GM21737 (cell line): Measurements from ENCODE around the gene RANBP6.
"Not testable (repeated sequence)": the region's sequence is repeated elsewhere in the genome, so short reads cannot be mapped to it uniquely, and the experiment has no call there.

Source experiments
- ATAC-seq: cut with Tn5 transposase; IDR thresholded peaks from one replicate; pipeline ENCODE4 v1.9.1; 2021; ENCODE audit warnings: mild to moderate bottlenecking, moderate library complexity; ENCODE audit not compliant: unreplicated experiment

Gene RANBP6

GRCh38 chr9:6015278-6016157 lies at the start of gene RANBP6:
Gene RANBP6, minus strand, starts transcription at chr9:6015624. Its CDS starts 17 bp downstream, at chr9:6015607.
- ATAC-seq, result peak; percentile 97

DNA sequence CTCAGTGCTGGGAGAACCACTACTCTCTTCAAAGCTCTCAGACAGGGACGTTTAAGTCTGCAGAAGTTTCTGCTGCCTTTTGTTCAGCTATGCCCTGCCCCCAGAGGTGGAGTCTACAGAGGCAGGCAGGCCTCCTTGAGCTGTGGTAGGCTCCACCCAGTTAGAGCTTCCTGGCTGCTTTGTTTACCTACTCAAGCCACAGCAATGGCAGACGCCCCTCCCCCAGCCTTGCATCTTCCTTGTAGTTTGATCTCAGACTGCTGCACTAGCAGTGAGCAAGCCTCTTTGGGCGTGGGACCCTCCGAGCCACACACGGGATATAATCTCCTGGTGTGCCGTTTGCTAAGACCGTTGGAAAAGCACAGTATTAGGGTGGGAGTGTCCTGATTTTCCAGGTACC lies 47.7 kb upstream of the RANBP6 start:
- ATAC-seq, result not testable (repeated sequence)

GRCh38 chr9:6055666-6056065 lies 40.2 kb upstream of the RANBP6 start:
- ATAC-seq, result no peak

GRCh38 chr9:6055216-6055615 lies 39.8 kb upstream of the RANBP6 start:
- ATAC-seq, result peak; percentile 65

DNA sequence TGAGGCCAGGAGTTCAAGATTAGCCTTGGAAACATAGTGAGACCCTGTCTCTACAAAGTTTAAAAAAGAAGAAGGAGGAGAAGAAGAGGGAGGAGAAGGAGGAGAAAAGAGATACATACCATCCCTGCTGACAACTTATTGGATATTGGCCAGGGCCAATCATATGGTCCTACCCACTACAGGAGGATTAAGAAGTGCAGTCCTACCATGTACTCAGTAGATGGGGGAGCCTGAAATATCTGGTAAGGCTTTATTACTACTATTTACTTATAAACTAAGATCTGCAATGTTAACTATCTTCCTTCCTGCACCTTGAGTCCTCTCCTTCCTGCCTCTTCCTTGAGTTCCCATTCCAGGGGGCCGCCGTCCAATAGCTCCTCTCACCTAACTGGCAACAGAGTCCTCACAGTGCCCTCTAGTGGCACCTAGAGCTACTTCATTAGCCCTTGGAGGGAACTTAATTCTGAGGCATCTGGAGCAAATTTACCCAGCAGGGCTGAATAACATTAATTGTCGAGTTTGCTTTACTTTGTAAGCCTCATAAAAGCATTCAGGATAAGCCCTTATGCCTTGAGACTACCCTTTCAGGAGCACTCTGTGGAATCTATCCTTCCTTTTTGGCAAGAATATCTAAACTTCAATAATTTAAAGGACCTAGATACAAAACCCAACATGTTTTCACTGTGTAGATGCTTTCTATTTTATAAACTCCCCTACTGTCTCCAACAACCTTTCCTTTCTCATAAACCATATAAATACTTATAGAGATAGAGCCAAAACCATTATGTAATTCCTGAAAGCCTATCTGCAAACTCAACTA lies 39.1 kb upstream of the RANBP6 start:
- ATAC-seq, result no peak

- ATAC-seq, result no peak
Observed at GRCh38 chr9:6052293-6052919, 37.0 kb upstream of the RANBP6 start.

DNA sequence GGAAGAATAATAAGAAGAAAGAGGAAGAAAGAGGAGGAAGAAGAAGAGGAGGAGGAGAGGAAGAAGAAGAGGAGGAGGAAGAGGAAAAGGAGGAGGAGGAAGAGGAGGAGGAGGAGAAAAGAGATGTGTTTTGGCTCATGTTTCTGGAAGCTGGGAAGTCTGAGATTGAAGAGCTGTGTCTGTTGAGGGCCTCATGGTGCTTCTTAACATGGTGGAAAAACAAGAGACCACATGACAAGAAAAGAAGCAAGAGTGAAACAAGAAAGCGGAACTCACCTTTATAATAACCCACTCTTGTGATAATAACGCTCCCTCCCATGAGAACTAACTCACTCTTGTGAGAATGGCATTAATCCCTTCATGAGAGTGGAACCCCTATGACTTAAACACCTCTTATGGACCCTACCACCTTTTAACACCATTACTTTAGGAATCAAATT lies 36.1 kb upstream of the RANBP6 start:
- peak; percentile 48 for ATAC-seq

DNA sequence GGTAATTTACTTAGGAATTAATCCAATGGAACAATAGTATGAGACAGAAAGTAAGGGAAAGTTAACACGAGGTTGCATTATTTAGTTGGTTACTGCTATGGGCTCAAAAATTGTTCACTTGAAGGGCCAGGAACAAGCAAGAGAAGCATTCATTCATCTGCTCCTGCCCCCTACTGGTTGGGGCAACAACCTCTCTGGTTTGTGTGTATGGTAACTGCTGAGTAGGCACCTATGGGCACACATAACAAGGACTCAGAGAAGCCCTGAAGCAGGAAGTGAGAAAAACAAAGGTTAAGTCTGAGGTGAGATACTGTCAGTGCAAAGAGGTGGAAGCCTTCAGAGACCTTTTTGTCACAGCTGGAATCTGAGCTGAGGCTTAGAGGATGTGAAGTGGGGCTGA lies 34.4 kb upstream of the RANBP6 start:
- peak; percentile 61 for ATAC-seq

- no peak for ATAC-seq
Observed at GRCh38 chr9:6048039-6048438, 32.6 kb upstream of the RANBP6 start.

DNA sequence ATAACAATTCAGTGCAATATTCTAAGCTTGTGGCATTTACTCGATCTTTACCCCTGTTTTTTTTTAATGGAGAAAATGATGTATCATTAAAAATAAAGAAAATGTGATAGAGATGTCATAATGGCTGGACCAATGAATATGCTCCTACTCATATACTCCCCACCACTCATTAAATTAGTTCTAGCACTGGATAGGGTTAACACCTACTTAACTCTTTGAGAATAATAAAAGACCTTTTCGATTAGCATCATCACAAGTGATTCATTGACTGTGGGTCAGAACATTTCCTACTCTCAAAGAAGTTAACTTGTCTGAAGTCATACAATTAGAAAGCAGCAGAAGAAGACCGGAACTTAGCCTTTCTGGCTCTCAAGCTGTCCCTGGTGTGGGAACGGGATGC lies 31.6 kb upstream of the RANBP6 start:
- ATAC-seq, result no peak

GRCh38 chr9:6045364-6045763 lies 29.9 kb upstream of the RANBP6 start:
- ATAC-seq, result no peak

DNA sequence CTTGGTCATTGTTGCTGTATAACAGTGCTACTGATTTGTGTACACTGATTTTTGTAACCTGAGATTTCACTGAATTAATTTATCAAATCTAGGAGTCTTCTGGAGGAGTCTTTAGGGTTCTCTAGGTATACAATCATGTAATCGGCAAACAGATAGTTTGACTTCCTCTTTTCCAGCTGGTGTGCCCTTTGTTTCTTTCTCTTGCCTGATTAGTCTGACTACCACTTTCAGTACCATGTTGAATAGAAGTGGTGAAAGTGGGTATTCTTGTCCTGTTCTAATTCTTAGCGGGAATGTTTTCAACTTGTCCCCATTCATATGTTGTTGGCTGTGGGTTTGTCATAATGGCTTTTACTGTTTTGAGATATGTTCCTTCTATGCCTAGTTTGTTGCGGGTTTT lies 24.7 kb upstream of the RANBP6 start:
- no peak for ATAC-seq

- no peak for ATAC-seq
Observed at GRCh38 chr9:6036391-6036790, 21.0 kb upstream of the RANBP6 start.

- no peak for ATAC-seq
Observed at GRCh38 chr9:6034954-6035353, 19.5 kb upstream of the RANBP6 start.

GRCh38 chr9:6029604-6030274 lies 14.3 kb upstream of the RANBP6 start:
- no peak for ATAC-seq

GRCh38 chr9:6024035-6024554 lies 8.7 kb upstream of the RANBP6 start:
- ATAC-seq, result no peak

DNA sequence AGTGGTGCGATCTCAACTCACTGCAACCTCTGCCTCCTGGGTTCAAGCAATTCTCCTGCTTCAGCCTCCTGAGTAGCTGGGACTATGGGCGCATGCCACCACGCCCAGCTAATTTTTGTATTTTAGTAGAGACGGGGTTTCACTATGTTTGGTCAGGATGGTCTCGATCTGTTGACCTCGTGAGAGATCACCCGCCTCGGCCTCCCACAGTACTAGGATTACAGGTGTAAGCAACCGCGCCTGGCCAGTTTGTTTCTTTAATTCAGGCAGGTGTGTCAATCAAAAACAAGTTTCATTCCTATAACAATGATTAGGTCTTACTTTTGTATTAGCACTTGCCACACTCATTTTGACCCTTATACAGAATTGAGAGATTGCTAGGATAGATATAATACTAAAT lies 1.6 kb upstream of the RANBP6 start:
- not testable (repeated sequence) for ATAC-seq

DNA sequence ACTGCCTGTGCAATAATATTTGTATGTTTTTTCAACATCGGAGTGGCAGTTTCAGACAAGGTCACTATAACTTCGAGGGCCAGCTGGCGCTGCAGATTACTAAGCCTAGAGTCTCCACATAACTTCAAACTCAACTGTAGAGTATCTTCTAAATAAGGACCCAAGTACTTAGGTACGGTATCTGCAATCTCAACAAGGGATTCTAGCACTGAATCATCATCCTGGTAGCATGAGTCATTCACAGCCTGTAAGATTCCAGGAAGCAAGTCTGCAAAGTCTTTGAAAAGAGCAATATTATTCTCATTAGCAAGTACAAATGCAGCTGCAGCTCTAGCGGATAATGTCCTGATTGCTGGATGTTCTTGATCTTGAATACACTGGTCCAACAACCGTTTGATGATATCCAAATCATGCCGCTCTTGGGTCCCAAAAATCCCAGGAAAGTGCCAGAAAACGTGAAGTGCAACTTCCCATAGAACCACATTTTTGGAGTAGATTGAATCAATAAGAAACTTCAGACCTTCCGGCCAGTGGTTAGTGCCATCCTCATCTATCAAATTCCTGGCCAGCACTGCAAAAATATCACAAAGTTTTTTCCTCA lies 654 bp downstream of the RANBP6 start:
- ATAC-seq, result no peak

DNA sequence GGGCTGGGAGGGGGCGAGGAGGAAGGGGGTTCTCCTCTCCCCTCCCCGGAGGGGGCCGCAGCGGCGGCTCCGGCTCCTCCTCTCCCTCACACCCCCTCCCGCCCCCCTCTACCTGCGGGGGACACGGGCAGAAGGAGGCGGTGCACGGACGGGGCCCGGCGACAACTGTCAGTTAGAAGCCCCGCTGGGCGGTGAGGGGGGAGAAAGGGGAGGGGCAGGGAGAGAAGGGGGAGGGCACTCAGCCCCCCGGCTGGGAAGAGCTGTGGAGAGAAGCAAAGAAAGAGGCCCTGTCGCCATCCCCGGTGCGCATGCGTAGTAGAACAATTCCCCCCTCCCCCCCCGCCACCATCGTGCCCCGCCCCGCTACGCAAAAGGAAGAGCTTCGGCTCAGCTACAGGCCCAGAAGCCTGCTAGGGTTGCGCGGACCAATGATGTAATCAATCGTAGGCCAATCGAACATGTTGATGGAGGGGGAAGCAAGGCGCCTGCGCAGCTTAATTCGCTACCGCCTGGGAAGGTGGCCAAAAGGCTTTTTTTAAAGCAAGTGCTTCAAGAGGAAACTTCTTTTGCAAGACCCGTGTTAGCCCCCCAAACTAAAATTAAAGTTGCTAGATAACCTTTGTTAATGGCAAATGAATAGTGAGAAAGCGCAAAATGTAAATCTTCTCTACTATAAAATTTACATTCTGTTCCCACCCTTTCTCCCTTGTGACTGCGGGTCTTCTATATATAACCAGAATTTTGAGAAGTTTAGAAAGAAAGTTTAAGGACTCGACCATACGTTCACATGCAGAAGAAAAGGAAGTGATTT lies 7.0 kb downstream of the RANBP6 start:
- peak; percentile 54 for ATAC-seq
